ENCODE data around the gene PHPT1. TPM values are rescaled to one million over a fixed set of nuclear protein-coding genes. Genes with fewer than 3 reads are reported as not detected.

The PHPT1 gene
- total RNA-seq, 1 donor from 2014 or later = 215 TPM

DNA sequence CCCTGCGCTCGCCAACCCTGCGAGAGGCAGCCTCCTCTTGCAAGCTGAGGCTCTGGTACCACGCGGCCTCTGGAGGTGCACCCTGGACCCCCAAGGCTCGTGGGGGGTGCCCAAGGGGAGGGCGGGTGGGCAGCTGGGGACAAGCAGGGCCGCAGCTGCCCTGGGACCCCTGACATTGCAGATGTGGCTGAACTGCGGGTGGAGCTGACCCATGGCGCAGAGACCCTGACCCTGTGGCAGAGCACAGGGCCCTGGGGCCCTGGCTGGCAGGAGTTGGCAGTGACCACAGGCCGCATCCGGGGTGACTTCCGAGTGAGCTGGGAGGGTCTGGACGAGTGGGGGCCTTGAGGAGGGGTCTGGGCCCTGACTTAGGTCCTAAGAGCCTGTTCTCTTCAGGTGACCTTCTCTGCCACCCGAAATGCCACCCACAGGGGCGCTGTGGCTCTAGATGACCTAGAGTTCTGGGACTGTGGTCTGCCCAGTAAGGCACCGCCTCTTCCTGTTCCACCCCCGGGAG lies 4.4 kb downstream of the PHPT1 start:
- FAIRE-seq (no peak), DNase-seq (ENCODE audit: low read depth) (no peak)
- H3K36me3 ChIP-seq (ENCODE audit: insufficient read depth, low read length) = no peaks in the 10 kb centered on the region
- peaks cover 11% of the 10 kb centered on the region for H3K79me2 ChIP-seq (ENCODE audit: insufficient read depth, low read length)
- no peak overlapping the region for H3K9ac ChIP-seq (ENCODE audit: low read length)
- no peak overlapping the region for H3K27ac Mint-ChIP-seq (ENCODE audit: unreplicated experiment)
- no peak overlapping the region for H3K4me2 ChIP-seq (ENCODE audit: low read length)
- no peak overlapping the region for H3K4me3 ChIP-seq (ENCODE audit: insufficient read depth, low read depth, low read length)
- no peak overlapping the region for H3K4me3 Mint-ChIP-seq (ENCODE audit: unreplicated experiment)
- no peaks in the 10 kb centered on the region for H3K27me3 ChIP-seq (ENCODE audit: insufficient read depth, low read length)
- H3K4me1 ChIP-seq (ENCODE audit: insufficient read depth, low read length) = peaks cover 9% of the 10 kb centered on the region
- peaks cover 20% of the 10 kb centered on the region for H4K20me1 ChIP-seq (ENCODE audit: insufficient read depth, low read length)
- H2AFZ ChIP-seq (ENCODE audit: low read depth, low read length) = no peak overlapping the region
- no peak overlapping the region for H3K27ac ChIP-seq (ENCODE audit: low read depth, low read length)
- no peaks in the 10 kb centered on the region for H3K9me3 ChIP-seq (ENCODE audit: insufficient read depth, low read depth, low read length)
- no peaks in the 10 kb centered on the region for H3K9me3 Mint-ChIP-seq (ENCODE audit: unreplicated experiment)
- peaks cover 2% of the 10 kb centered on the region for H3K4me1 Mint-ChIP-seq (ENCODE audit: low read depth, unreplicated experiment)
- no peaks in the 10 kb centered on the region for H3K36me3 Mint-ChIP-seq (ENCODE audit: low read depth, unreplicated experiment)
- TF ChIP-seq EZH2 (IDR thresholded peaks at IDR 0.05; ENCODE audit: insufficient read depth, low read length) = no peak
- TF ChIP-seq, protein P1, sequence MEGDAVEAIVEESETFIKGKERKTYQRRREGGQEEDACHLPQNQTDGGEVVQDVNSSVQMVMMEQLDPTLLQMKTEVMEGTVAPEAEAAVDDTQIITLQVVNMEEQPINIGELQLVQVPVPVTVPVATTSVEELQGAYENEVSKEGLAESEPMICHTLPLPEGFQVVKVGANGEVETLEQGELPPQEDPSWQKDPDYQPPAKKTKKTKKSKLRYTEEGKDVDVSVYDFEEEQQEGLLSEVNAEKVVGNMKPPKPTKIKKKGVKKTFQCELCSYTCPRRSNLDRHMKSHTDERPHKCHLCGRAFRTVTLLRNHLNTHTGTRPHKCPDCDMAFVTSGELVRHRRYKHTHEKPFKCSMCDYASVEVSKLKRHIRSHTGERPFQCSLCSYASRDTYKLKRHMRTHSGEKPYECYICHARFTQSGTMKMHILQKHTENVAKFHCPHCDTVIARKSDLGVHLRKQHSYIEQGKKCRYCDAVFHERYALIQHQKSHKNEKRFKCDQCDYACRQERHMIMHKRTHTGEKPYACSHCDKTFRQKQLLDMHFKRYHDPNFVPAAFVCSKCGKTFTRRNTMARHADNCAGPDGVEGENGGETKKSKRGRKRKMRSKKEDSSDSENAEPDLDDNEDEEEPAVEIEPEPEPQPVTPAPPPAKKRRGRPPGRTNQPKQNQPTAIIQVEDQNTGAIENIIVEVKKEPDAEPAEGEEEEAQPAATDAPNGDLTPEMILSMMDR (IDR thresholded peaks at IDR 0.05; ENCODE audit: insufficient read depth, low read depth, low read length) = no peak
- H3K27me3 Mint-ChIP-seq (ENCODE audit: low read depth, unreplicated experiment) = no peaks in the 10 kb centered on the region

DNA sequence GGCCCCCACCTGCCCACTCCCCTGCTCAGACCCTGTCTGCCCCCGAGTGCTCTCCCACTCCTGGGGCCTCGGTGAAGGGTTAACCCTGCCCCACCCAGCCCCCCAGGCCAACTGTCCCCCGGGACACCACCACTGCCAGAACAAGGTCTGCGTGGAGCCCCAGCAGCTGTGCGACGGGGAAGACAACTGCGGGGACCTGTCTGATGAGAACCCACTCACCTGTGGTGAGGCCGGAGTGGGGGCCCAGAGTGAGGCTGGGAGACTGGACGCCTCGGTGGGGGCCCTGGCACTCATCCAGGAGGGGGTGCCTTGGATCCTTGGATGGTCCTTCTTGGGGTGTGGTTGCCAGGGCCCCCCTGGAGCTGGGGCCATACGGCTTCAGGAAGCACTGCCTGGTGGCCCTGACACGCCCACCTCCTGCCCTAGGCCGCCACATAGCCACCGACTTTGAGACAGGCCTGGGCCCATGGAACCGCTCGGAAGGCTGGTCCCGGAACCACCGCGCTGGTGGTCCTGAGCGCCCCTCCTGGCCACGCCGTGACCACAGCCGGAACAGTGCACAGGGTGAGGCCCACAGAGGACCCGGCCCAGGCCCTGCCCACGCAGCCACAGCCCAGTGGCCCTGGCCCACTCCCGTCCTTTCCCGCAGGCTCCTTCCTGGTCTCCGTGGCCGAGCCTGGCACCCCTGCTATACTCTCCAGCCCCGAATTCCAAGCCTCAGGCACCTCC lies 5.1 kb downstream of the PHPT1 start:
- Histone ChIP-seq H2AFZ (ENCODE audit: low read depth, low read length) (no peak overlapping the region), H3K9me3 (ENCODE audit: insufficient read depth, low read depth, low read length) (no peaks in the 10 kb centered on the region), H3K27me3 (ENCODE audit: insufficient read depth, low read length) (no peaks in the 10 kb centered on the region), H3K27ac (ENCODE audit: low read depth, low read length) (no peak overlapping the region), H3K79me2 (ENCODE audit: insufficient read depth, low read length) (peaks cover 11% of the 10 kb centered on the region), H3K4me3 (ENCODE audit: insufficient read depth, low read depth, low read length) (no peak overlapping the region), H3K9ac (ENCODE audit: low read length) (no peak overlapping the region), H3K36me3 (ENCODE audit: insufficient read depth, low read length) (no peaks in the 10 kb centered on the region), H4K20me1 (ENCODE audit: insufficient read depth, low read length) (peaks cover 20% of the 10 kb centered on the region), H3K4me1 (ENCODE audit: insufficient read depth, low read length) (peaks cover 13% of the 10 kb centered on the region), H3K4me2 (ENCODE audit: low read length) (no peak overlapping the region)
- no peaks in the 10 kb centered on the region for H3K27me3 Mint-ChIP-seq (ENCODE audit: low read depth, unreplicated experiment)
- no peak overlapping the region for H3K27ac Mint-ChIP-seq (ENCODE audit: unreplicated experiment)
- DNase-seq (ENCODE audit: low read depth) = no peak
- no peak for FAIRE-seq
- no peaks in the 10 kb centered on the region for H3K9me3 Mint-ChIP-seq (ENCODE audit: unreplicated experiment)
- no peak overlapping the region for H3K4me3 Mint-ChIP-seq (ENCODE audit: unreplicated experiment)
- TF ChIP-seq, protein P1 (IDR thresholded peaks at IDR 0.05; ENCODE audit: insufficient read depth, low read depth, low read length) = no peak
- no peak for TF ChIP-seq EZH2 (IDR thresholded peaks at IDR 0.05; ENCODE audit: insufficient read depth, low read length)
- H3K4me1 Mint-ChIP-seq (ENCODE audit: low read depth, unreplicated experiment) = peaks cover 2% of the 10 kb centered on the region
- H3K36me3 Mint-ChIP-seq (ENCODE audit: low read depth, unreplicated experiment) = no peaks in the 10 kb centered on the region

Data from astrocyte (in vitro differentiated cells and primary cell).